Suprapubic skin (tissue), 3 donors: ENCODE measurements around the gene DLL4.

Experiments used
- CTCF ChIP-seq, 2 donors: fragments of 200-600 bp in 1 of 2; fragments of 450-650 bp in 1 of 2; sonication (generic) in 1 of 2; IDR thresholded peaks; one replicate each; pipeline ENCODE4 v1.5.1; 2016 to 2019; ENCODE audit warnings: antibody characterized with exemption in 2 of 2, mild to moderate bottlenecking in 1 of 2, moderate library complexity in 1 of 2
- POLR2A ChIP-seq, 2 donors: fragments of 450-650 bp; IDR thresholded peaks; one replicate each; pipeline ENCODE4 v1.6.1; 2017; ENCODE audit warnings: antibody characterized with exemption in 2 of 2, mild to moderate bottlenecking in 2 of 2, moderate library complexity in 2 of 2

GRCh38 chr15:40955930-40956540 is 26.9 kb downstream of the DLL4 start:
- TF ChIP-seq CTCF (IDR thresholded peaks at IDR 0.05), result no peak
- TF ChIP-seq POLR2A (IDR thresholded peaks at IDR 0.05), result no peak
